SK-N-SH (cell line): Measurements from ENCODE around the gene TMED1. TPM values are rescaled to one million over a fixed set of nuclear protein-coding genes. Genes with fewer than 3 reads are reported as not detected.
A peak's percentile ranks its signal among the peaks of the same experiment; 100 is the strongest.

Experiments
- CTCF ChIA-PET: fragments of 300-600, 350-600 bp; formaldehyde crosslinking; extraction: SDS; loops from one replicate; lab custom pipeline; 2021; lab: Yijun Ruan, JAX
- POLR2A ChIA-PET: fragments of 350-600 bp; sonication (Branson Sonifier 250); formaldehyde crosslinking; extraction: SDS; loops from one replicate; lab custom pipeline; 2020; ENCODE audit warnings: antibody characterized with exemption, inconsistent platforms; lab: Yijun Ruan, JAX
- DNase-seq: peaks from one replicate; pipeline ENCODE4 v3.0.0; 2012
- H2AFZ ChIP-seq: fragments of 200-600 bp; sonication (generic); 2 replicates; pipeline ENCODE4 v1.8.1; 2016; ENCODE audit warnings: antibody characterized with exemption, mild to moderate bottlenecking, low read depth
- H3F3A ChIP-seq: fragments of 200-600 bp; sonication (generic); replicated peaks from 2 replicates; pipeline ENCODE3; 2016; ENCODE audit warnings: antibody characterized with exemption, mild to moderate bottlenecking; ENCODE audit not compliant: insufficient read depth
- H3K27ac ChIP-seq, 2 experiments: fragments of 200-500 bp in 1 of 2; fragments of 200-600 bp in 1 of 2; sonication (Bioruptor generic) in 1 of 2; sonication (generic), shearing (Covaris generic) in 1 of 2; 2 replicates each; pipeline versions ENCODE4 v1.5.1 to v1.6.1; 2014 to 2016; ENCODE audit warnings: low read depth in 2 of 2, inconsistent platforms in 1 of 2, low read length in 1 of 2, mild to moderate bottlenecking in 1 of 2, mixed read lengths in 1 of 2
- H3K27me3 ChIP-seq: fragments of 200-600 bp; sonication (generic), shearing (Covaris generic); 2 replicates; pipeline ENCODE4 v1.6.1; 2016; ENCODE audit warnings: mixed run types; ENCODE audit not compliant: insufficient read depth
- H3K36me3 ChIP-seq, 2 experiments: fragments of 200-500 bp in 1 of 2; fragments of 200-600 bp in 1 of 2; sonication (Bioruptor generic) in 1 of 2; sonication (generic) in 1 of 2; replicated peaks in 1 of 2; 2 replicates each; pipeline versions ENCODE3 to v1.5.1; 2014 to 2016; ENCODE audit warnings: low read length in 1 of 2, mild to moderate bottlenecking in 1 of 2; ENCODE audit not compliant: insufficient read depth in 2 of 2, control insufficient read depth in 1 of 2
- H3K4me1 ChIP-seq, 2 experiments: fragments of 200-500 bp in 1 of 2; fragments of 200-600 bp in 1 of 2; sonication (Bioruptor generic) in 1 of 2; sonication (generic), shearing (Covaris generic) in 1 of 2; 2 replicates each; pipeline versions ENCODE4 v1.5.1 to v1.6.1; 2014 to 2016; ENCODE audit warnings: low read depth in 1 of 2, low read length in 1 of 2, mixed run types in 1 of 2; ENCODE audit not compliant: insufficient read depth in 2 of 2, control insufficient read depth in 1 of 2
- H3K4me2 ChIP-seq: fragments of 200-600 bp; sonication (generic), shearing (Covaris generic); 2 replicates; pipeline ENCODE4 v1.6.1; 2017; ENCODE audit warnings: mixed run types
- H3K4me3 ChIP-seq, 2 experiments: fragments of 200-500 bp in 1 of 2; fragments of 200-600 bp in 1 of 2; sonication (Bioruptor generic) in 1 of 2; sonication (generic), shearing (Covaris generic) in 1 of 2; 2 replicates each; pipeline versions ENCODE4 v1.5.1 to v1.8.1; 2014 to 2016; ENCODE audit warnings: low read depth in 2 of 2, inconsistent platforms in 1 of 2, low read length in 1 of 2, mild to moderate bottlenecking in 1 of 2, mixed read lengths in 1 of 2, moderate library complexity in 1 of 2
- H3K79me2 ChIP-seq: fragments of 200-600 bp; sonication (generic); 2 replicates; pipeline ENCODE4 v1.8.1; 2017; ENCODE audit warnings: mild to moderate bottlenecking; ENCODE audit not compliant: insufficient read depth
- H3K9ac ChIP-seq: fragments of 200-600 bp; sonication (generic); 2 replicates; pipeline ENCODE4 v1.6.1; 2017; ENCODE audit warnings: mixed run types
- H3K9me2 ChIP-seq: fragments of 200-600 bp; sonication (generic); 2 replicates; pipeline ENCODE4 v1.6.1; 2017; ENCODE audit warnings: mixed run types
- H3K9me3 ChIP-seq: fragments of 200-600 bp; sonication (generic); 2 replicates; pipeline ENCODE4 v1.6.1; 2017; ENCODE audit warnings: mixed run types, mild to moderate bottlenecking, moderate library complexity
- H4K20me1 ChIP-seq: fragments of 200-600 bp; sonication (generic); 2 replicates; pipeline ENCODE4 v1.6.1; 2017; ENCODE audit warnings: mild to moderate bottlenecking, mixed run types; ENCODE audit not compliant: insufficient read depth
- ELF1 ChIP-seq: IDR thresholded peaks from 2 replicates; pipeline ENCODE4 v1.4.0; 2012
- FOXJ3 ChIP-seq: sonication (generic); formaldehyde crosslinking; IDR thresholded peaks from 2 replicates; pipeline ENCODE4 v1.5.1; 2020; ENCODE audit warnings: mild to moderate bottlenecking, missing genetic modification reagents
- FOXM1 ChIP-seq: IDR thresholded peaks from 2 replicates; pipeline ENCODE4 v1.4.0; 2012; ENCODE audit warnings: low read depth, mild to moderate bottlenecking
- GABPA ChIP-seq: IDR thresholded peaks from 2 replicates; pipeline ENCODE4 v1.4.0; 2012; ENCODE audit warnings: low read depth, mild to moderate bottlenecking
- GATA2 ChIP-seq: sonication (generic); formaldehyde crosslinking; IDR thresholded peaks from 2 replicates; pipeline ENCODE4 v1.5.0; 2020; ENCODE audit warnings: mild to moderate bottlenecking, missing genetic modification reagents
- JUND ChIP-seq: IDR thresholded peaks from 2 replicates; pipeline ENCODE4 v1.4.0; 2012
- NFIC ChIP-seq: IDR thresholded peaks from 2 replicates; pipeline ENCODE4 v1.4.0; 2012; ENCODE audit warnings: borderline replicate concordance
- NRF1 ChIP-seq: IDR thresholded peaks from 2 replicates; pipeline ENCODE4 v1.6.1; 2012; ENCODE audit warnings: low read depth, mild to moderate bottlenecking, low read length
- POLR2AphosphoS5 ChIP-seq: IDR thresholded peaks from 2 replicates; pipeline ENCODE4 v1.6.1; 2012; ENCODE audit warnings: low read depth, low read length
- RXRA ChIP-seq: IDR thresholded peaks from 2 replicates; pipeline ENCODE4 v1.4.0; 2012; ENCODE audit warnings: low read depth, mild to moderate bottlenecking, borderline replicate concordance
- SMC3 ChIP-seq: IDR thresholded peaks from 2 replicates; pipeline ENCODE4 v1.6.1; 2012; ENCODE audit warnings: low read depth, low read length, improper control_type of control experiment
- TAF1 ChIP-seq: IDR thresholded peaks from 2 replicates; pipeline ENCODE4 v1.6.1; 2012; ENCODE audit warnings: low read depth, mild to moderate bottlenecking, low read length, moderate library complexity, borderline replicate concordance
- TEAD4 ChIP-seq: IDR thresholded peaks from 2 replicates; pipeline ENCODE4 v1.4.0; 2012; ENCODE audit warnings: mild to moderate bottlenecking, borderline replicate concordance; ENCODE audit not compliant: insufficient read depth
- WGBS: methylation state at CpG from one replicate; pipeline ENCODE4 v1.1.6; 2017; ENCODE audit warnings: low lambda C conversion rate; 5-methylcytosine and 5-hydroxymethylcytosine counted together
- polyA plus RNA-seq, 3 experiments: library from polyadenylated mRNA; depleted of rRNA; stranded (reverse); fragments of >200 nt; gene quantifications; 2 replicates each; pipeline ENCODE4 v1.2.3, GENCODE V29; 2012
- TF ChIP-seq, protein P1 (sequence below): IDR thresholded peaks from 2 replicates; pipeline ENCODE4 v1.4.0; 2012; ENCODE audit warnings: low read depth, borderline replicate concordance
- TF ChIP-seq, protein P2 (sequence below): IDR thresholded peaks from 2 replicates; pipeline ENCODE4 v1.4.0; 2012; ENCODE audit warnings: low read depth, borderline replicate concordance
- TF ChIP-seq, protein P3 (sequence below): IDR thresholded peaks from 2 replicates; pipeline ENCODE4; 2012

TMED1 gene
- polyA plus RNA-seq, 1 of the 3 experiments (the other 2 are of a cell fraction) = 92.4 TPM

DNA sequence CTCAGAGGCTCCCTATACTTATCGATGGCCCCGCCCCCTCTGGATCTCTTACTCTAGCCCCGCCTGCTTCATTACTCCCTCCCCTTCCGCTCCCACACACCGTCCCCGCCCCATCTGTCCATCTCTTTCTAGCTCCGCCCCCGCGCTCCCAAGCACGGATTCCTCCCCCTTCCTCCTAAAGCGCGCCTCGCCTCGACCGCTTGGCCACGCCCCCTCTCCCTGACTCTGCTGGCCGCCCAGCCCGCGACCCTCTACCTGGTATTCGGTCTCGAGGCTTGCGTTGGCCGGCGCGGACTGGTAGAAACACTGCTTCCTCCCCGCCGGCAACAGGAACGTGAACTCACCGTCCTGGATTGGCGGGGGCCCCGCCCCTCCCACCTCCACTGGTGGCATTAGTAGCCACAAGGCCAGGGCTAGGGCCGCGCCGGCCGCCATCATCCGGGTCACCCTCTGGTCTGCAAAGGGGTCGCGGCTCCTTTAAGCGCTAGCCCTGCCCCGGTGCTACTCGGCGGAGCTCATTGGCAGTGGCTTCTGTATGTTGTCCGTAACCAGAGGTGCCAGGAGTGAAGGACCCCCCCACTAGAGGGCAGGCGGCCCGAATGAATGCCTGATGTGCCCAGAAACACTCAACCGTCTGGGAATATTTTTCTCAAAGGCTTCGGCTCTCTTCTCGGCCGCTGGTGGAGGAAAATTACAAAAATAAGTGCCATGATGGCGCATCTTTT is at the start of gene TMED1 (continued):
- TF ChIP-seq, protein P1, sequence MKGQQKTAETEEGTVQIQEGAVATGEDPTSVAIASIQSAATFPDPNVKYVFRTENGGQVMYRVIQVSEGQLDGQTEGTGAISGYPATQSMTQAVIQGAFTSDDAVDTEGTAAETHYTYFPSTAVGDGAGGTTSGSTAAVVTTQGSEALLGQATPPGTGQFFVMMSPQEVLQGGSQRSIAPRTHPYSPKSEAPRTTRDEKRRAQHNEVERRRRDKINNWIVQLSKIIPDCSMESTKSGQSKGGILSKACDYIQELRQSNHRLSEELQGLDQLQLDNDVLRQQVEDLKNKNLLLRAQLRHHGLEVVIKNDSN = no peak
- TF ChIP-seq FOXJ3 (CRISPR knock-in tag) = 0 out of 2 replicates have a peak, but pooled peaks have one; percentile 39
- TF ChIP-seq JUND = no peak; the same call in 1 of the 2 replicates
- TF ChIP-seq, protein P2, sequence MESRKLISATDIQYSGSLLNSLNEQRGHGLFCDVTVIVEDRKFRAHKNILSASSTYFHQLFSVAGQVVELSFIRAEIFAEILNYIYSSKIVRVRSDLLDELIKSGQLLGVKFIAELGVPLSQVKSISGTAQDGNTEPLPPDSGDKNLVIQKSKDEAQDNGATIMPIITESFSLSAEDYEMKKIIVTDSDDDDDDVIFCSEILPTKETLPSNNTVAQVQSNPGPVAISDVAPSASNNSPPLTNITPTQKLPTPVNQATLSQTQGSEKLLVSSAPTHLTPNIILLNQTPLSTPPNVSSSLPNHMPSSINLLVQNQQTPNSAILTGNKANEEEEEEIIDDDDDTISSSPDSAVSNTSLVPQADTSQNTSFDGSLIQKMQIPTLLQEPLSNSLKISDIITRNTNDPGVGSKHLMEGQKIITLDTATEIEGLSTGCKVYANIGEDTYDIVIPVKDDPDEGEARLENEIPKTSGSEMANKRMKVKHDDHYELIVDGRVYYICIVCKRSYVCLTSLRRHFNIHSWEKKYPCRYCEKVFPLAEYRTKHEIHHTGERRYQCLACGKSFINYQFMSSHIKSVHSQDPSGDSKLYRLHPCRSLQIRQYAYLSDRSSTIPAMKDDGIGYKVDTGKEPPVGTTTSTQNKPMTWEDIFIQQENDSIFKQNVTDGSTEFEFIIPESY = no peak
- TF ChIP-seq RXRA = no peak
- no peak for TF ChIP-seq TEAD4
- TF ChIP-seq POLR2AphosphoS5 = peak; percentile 70; the same call in 1 of the 2 replicates
- no peak for TF ChIP-seq GATA2
- TF ChIP-seq NRF1 = no peak
- TF ChIP-seq SMC3 = peak; percentile 35; the same call in 1 of the 2 replicates
- TF ChIP-seq NFIC = peak; percentile 18; the same call in 1 of the 2 replicates
- TF ChIP-seq TAF1 = peak; percentile 62; the same call in 1 of the 2 replicates

DNA sequence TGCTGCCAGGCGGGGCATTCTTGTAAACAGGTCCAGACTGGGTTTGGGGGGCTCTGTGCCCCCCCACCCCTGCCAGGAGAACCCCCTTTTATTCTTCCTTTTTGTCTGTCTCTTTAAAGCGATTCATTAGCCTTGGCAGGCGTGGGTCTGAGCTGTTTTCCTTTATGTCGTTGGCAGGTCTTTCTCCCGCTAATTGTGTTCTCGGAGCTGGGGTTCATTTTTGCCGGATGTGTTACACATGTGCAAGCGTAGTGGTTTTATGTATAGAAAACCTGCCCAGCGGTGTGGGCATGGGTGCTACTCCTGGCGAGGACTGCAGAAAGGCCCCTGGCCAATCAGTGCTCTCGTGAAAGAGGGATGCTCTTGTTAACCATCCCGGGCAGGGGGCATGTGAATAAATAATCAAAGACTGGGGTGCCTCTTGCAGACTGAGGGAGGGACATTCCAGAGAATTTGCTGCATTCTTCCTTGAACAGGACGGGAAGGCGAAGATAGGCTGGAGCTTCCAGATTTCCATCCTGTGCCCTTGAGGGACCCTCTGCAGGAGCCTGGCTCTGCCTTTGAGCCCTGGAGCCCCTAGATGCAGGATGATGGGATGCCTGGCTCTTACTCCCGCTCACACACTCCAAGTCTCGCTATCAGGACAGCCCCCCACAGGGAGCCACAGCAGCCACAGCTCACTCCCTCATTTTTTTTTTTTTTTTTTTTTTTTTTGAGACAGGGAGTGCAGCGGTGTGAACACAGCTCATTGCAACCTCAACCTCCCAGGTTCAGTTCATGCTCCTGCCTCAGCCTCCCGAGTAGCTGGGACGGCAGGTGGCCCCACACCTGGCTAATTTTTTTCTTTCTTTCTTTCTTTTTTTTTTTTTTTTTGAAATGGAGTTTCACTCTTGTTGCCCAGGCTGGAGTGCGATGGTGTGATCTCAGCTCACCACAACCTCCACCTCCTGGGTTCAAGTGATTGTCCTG is 49.5 kb upstream of the TMED1 start:
- Histone ChIP-seq H3K9me3 (no peaks in the 10 kb centered on the region), H3K4me3 (no peak overlapping the region), H3K9me2 (no peaks in the 10 kb centered on the region), H3K4me2 (0 out of 2 replicates have a peak overlapping the region, but pooled peaks have one; percentile 33), H4K20me1 (peaks cover 41% of the 10 kb centered on the region), H3F3A (peaks cover 10% of the 10 kb centered on the region), H3K36me3 (no peaks in the 10 kb centered on the region), H3K9ac (no peak overlapping the region), H3K79me2 (peaks cover 99% of the 10 kb centered on the region), H2AFZ (no peak overlapping the region), H3K27ac (peak overlapping the region in 1 of 2 experiments; percentile 69; a peak in 2 of 4 replicates)
- POLR2A ChIA-PET = interaction anchor here (0.6 kb wide), 1 partner anchor 283 kb away, joined by 3 read pairs; no protein-coding TSS in a partner anchor
- 92% methylated on average over 19 of the region's 20 CpGs for WGBS
- CTCF ChIA-PET = interaction anchor here (0.8 to 2.2 kb wide), 2 partner anchors 13 to 51 kb away, joined by 3 to 4 read pairs; no protein-coding TSS in a partner anchor
- no peak for DNase-seq
- TF ChIP-seq, protein P3, sequence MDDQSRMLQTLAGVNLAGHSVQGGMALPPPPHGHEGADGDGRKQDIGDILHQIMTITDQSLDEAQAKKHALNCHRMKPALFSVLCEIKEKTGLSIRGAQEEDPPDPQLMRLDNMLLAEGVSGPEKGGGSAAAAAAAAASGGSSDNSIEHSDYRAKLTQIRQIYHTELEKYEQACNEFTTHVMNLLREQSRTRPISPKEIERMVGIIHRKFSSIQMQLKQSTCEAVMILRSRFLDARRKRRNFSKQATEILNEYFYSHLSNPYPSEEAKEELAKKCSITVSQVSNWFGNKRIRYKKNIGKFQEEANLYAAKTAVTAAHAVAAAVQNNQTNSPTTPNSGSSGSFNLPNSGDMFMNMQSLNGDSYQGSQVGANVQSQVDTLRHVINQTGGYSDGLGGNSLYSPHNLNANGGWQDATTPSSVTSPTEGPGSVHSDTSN = no peak
- TF ChIP-seq FOXM1 = no peak
- TF ChIP-seq NFIC = no peak
- TF ChIP-seq ELF1 = no peak
- no peak for TF ChIP-seq GABPA
- no peak for TF ChIP-seq RXRA
- TF ChIP-seq, all 33 proteins: peak for 0
- H3K27me3 ChIP-seq = no peaks in the 10 kb centered on the region
- peaks cover 9 to 41% of the 10 kb centered on the region in 2 experiments; a peak in 2 of 4 replicates for H3K4me1 ChIP-seq
